OCI-LY1 (cell line): ENCODE data around the gene OR13A1.

ENCODE experiments used
- H2AFZ ChIP-seq: fragments of 200-600 bp; sonication (generic), shearing (Covaris generic); 2 replicates; pipeline ENCODE4 v1.6.0; 2014; ENCODE audit warnings: antibody characterized with exemption, mild to moderate bottlenecking, low read length
- H3F3A ChIP-seq: fragments of 200-600 bp; sonication (generic), shearing (Covaris generic); 2 replicates; pipeline ENCODE4 v1.6.0; 2014; ENCODE audit warnings: mild to moderate bottlenecking, antibody characterized with exemption, low read length, moderate library complexity; ENCODE audit not compliant: insufficient read depth
- H3K27ac ChIP-seq: fragments of 200-600 bp; sonication (generic); 2 replicates; pipeline ENCODE4 v1.5.1; 2014; ENCODE audit warnings: low read length, mixed run types, mild to moderate bottlenecking, low read depth; ENCODE audit not compliant: poor library complexity, severe bottlenecking
- H3K27me3 ChIP-seq: fragments of 200-600 bp; sonication (generic); 2 replicates; pipeline ENCODE4 v1.6.0; 2014; ENCODE audit warnings: antibody characterized with exemption, mild to moderate bottlenecking, low read length, moderate library complexity; ENCODE audit not compliant: insufficient read depth
- H3K36me3 ChIP-seq: fragments of 200-600 bp; sonication (generic); 2 replicates; pipeline ENCODE4 v1.6.1; 2014; ENCODE audit warnings: mild to moderate bottlenecking, antibody characterized with exemption, low read length, moderate library complexity, mixed read lengths; ENCODE audit not compliant: insufficient read depth
- H3K4me1 ChIP-seq: fragments of 200-600 bp; sonication (generic); 2 replicates; pipeline ENCODE4 v1.5.1; 2014; ENCODE audit warnings: mild to moderate bottlenecking, low read length, moderate library complexity; ENCODE audit not compliant: insufficient read depth, severe bottlenecking
- H3K4me2 ChIP-seq: fragments of 200-600 bp; sonication (generic), shearing (Covaris generic); 2 replicates; pipeline ENCODE4 v1.6.1; 2014; ENCODE audit warnings: low read length
- H3K4me3 ChIP-seq: fragments of 200-600 bp; sonication (generic); 2 replicates; pipeline ENCODE4 v1.5.1; 2014; ENCODE audit warnings: low read length, low read depth, mild to moderate bottlenecking, mixed read lengths; ENCODE audit not compliant: poor library complexity, severe bottlenecking
- H3K79me2 ChIP-seq: fragments of 200-600 bp; shearing (Covaris generic); 2 replicates; pipeline ENCODE4 v1.6.1; 2016; ENCODE audit warnings: mixed run types, low read length, mixed read lengths; ENCODE audit not compliant: insufficient read depth
- H3K9ac ChIP-seq: fragments of 200-600 bp; sonication (generic), shearing (Covaris generic); 2 replicates; pipeline ENCODE4 v1.6.1; 2014; ENCODE audit warnings: mild to moderate bottlenecking, low read length, mixed read lengths
- H3K9me2 ChIP-seq: fragments of 200-600 bp; sonication (generic), shearing (Covaris generic); 2 replicates; pipeline ENCODE4 v1.6.1; 2014; ENCODE audit warnings: low read depth, mild to moderate bottlenecking, low read length, mixed read lengths
- H3K9me3 ChIP-seq: fragments of 200-600 bp; shearing (Covaris generic); 2 replicates; pipeline ENCODE4 v1.6.1; 2014; ENCODE audit warnings: low read length, mixed read lengths
- H4K20me1 ChIP-seq: fragments of 200-600 bp; sonication (generic), shearing (Covaris generic); 2 replicates; pipeline ENCODE4 v1.6.0; 2016; ENCODE audit warnings: mild to moderate bottlenecking, low read length; ENCODE audit not compliant: insufficient read depth
- EZH2 ChIP-seq: fragments of 200-600 bp; sonication (generic), shearing (Covaris generic); IDR thresholded peaks from 2 replicates; pipeline ENCODE4 v1.8.0; 2017; ENCODE audit warnings: borderline replicate concordance, mixed run types, mild to moderate bottlenecking, antibody characterized with exemption, low read length, moderate library complexity, mixed read lengths
- TF ChIP-seq, protein P1 (sequence below): fragments of 200-600 bp; sonication (generic), shearing (Covaris generic); IDR thresholded peaks from 2 replicates; pipeline ENCODE4 v1.5.1; 2017; ENCODE audit warnings: mild to moderate bottlenecking, antibody characterized with exemption, low read length, moderate library complexity, mixed read lengths

The OR13A1 gene

DNA sequence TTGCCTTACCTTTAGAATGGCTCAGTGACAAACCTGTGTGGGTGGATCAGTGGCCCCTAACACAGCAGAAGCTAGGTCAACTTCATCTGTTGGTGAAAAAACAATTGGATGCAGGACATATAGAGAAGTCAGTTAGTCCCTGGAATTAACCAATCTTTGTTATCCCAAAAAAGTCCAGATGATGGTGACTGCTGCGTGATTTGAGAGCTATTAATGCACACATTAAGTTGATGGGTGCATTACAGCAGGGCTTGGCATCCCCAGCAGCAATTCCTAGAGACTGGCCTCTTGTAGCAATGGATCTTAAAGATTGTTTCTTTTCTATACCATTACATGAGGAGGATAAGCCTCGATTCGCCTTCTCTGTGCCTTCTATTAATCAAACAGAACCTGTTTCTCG is 33.3 kb downstream of the OR13A1 start:
- no peak for TF ChIP-seq EZH2
- TF ChIP-seq, protein P1, sequence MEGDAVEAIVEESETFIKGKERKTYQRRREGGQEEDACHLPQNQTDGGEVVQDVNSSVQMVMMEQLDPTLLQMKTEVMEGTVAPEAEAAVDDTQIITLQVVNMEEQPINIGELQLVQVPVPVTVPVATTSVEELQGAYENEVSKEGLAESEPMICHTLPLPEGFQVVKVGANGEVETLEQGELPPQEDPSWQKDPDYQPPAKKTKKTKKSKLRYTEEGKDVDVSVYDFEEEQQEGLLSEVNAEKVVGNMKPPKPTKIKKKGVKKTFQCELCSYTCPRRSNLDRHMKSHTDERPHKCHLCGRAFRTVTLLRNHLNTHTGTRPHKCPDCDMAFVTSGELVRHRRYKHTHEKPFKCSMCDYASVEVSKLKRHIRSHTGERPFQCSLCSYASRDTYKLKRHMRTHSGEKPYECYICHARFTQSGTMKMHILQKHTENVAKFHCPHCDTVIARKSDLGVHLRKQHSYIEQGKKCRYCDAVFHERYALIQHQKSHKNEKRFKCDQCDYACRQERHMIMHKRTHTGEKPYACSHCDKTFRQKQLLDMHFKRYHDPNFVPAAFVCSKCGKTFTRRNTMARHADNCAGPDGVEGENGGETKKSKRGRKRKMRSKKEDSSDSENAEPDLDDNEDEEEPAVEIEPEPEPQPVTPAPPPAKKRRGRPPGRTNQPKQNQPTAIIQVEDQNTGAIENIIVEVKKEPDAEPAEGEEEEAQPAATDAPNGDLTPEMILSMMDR = no peak
- Histone ChIP-seq H3K36me3 (no peaks in the 10 kb centered on the region; the same call in 1 of the 2 replicates), H3K27me3 (no peaks in the 10 kb centered on the region), H3K27ac (no peak overlapping the region), H3K4me2 (no peak overlapping the region), H2AFZ (no peak overlapping the region), H3K9me2 (no peaks in the 10 kb centered on the region), H3K4me1 (no peaks in the 10 kb centered on the region), H3K9ac (no peak overlapping the region), H4K20me1 (no peaks in the 10 kb centered on the region), H3F3A (no peaks in the 10 kb centered on the region), H3K4me3 (no peak overlapping the region), H3K79me2 (no peaks in the 10 kb centered on the region), H3K9me3 (no peaks in the 10 kb centered on the region)

DNA sequence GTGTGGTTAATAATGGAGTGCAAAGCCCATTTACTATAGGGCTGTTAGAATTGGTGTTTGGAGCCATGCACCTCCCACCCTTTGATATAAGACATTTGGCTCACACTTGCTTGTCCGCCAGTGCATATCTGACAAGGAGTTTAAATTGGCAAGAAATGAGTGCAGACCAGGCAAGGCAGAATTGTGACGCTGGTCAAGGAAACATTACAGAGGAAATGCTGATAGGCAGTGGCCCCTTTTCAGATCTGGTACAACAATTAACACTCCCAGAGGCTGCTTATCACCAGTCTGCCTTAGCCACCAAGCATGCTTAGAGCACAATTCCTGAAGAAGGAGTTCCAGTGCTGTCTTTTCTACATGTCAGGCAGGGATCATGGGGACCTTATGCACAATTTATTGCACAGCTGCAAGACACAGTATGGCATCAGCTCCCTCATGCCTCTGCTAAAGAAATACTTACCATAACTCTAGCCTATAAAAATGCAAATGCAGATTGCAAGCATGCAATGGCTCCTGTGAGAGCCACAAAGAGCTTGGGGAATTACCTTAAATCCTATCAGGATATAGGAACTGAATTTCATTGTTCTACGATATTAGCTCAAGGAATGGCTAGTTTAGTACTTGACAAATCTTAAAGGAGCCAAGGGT is 35.2 kb downstream of the OR13A1 start:
- Histone ChIP-seq H3K79me2 (no peaks in the 10 kb centered on the region), H3K9me3 (no peaks in the 10 kb centered on the region), H3K36me3 (no peaks in the 10 kb centered on the region; the same call in 1 of the 2 replicates), H3K9ac (no peak overlapping the region), H3F3A (no peaks in the 10 kb centered on the region), H3K4me3 (no peak overlapping the region), H2AFZ (no peak overlapping the region), H3K27ac (no peak overlapping the region), H4K20me1 (no peaks in the 10 kb centered on the region), H3K4me1 (no peaks in the 10 kb centered on the region), H3K4me2 (no peak overlapping the region), H3K27me3 (no peaks in the 10 kb centered on the region), H3K9me2 (no peaks in the 10 kb centered on the region)
- no peak for TF ChIP-seq EZH2
- TF ChIP-seq, protein P1 = no peak

DNA sequence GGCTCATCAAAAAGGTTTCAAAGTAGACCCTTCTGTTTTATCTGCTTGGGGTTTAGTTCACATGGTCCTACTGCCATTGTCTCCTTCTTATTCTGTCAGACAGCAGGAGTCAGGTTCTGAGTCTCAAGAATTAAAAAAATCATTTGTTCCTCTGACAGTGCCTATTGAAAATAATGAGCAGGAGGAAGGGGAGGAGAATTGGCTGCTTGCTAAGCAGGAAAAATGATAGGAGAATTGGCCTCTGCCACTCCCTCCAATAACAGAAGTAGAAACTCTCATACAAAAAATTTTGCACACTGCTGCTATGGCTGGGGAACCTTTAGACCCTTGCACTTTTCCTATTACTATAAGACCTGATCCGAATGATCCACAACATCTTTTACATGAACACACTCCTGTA is 35.7 kb downstream of the OR13A1 start:
- H3K79me2 ChIP-seq = no peaks in the 10 kb centered on the region
- no peaks in the 10 kb centered on the region for H3K4me1 ChIP-seq
- H3K9me2 ChIP-seq = no peaks in the 10 kb centered on the region
- H3F3A ChIP-seq = no peaks in the 10 kb centered on the region
- H2AFZ ChIP-seq = no peak overlapping the region
- no peaks in the 10 kb centered on the region; the same call in 1 of the 2 replicates for H3K36me3 ChIP-seq
- H3K4me3 ChIP-seq = no peak overlapping the region
- no peak for TF ChIP-seq EZH2
- TF ChIP-seq, protein P1 = no peak
- H3K9me3 ChIP-seq = no peaks in the 10 kb centered on the region
- H3K9ac ChIP-seq = no peak overlapping the region
- H4K20me1 ChIP-seq = no peaks in the 10 kb centered on the region
- H3K4me2 ChIP-seq = no peak overlapping the region
- H3K27ac ChIP-seq = no peak overlapping the region
- no peaks in the 10 kb centered on the region for H3K27me3 ChIP-seq
